ENCODE measurements around the gene TLR5. TPM values are rescaled to one million over a fixed set of nuclear protein-coding genes. Genes with fewer than 3 reads are reported as not detected.

TLR5 gene
- polyA plus RNA-seq, 3 donors: 35.5 to 58.0 (median 45.7) TPM

DNA sequence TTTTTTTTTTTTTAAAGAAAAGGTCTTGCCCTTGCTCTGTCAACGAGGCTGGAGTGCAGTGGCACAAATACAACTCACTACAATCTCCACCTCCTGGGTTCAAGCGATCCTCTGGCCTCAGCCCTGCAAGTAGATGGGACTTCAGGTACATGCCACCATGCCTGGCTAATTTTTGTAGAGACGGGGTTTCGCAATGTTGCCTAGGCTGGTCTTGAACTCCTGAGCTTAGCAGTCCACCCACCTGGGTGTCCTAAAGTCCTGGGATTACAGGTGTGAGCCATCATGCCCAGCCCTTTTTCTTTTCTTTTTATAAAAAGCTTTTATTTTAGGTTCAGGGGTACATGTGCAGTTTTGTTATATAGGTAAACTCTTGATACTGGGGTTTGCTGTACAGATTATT is 47.2 kb downstream of the TLR5 start:
- no peak overlapping the region for H3K9ac ChIP-seq (ENCODE audit: insufficient read depth, low read length, poor library complexity, severe bottlenecking)
- TF ChIP-seq, protein P1, sequence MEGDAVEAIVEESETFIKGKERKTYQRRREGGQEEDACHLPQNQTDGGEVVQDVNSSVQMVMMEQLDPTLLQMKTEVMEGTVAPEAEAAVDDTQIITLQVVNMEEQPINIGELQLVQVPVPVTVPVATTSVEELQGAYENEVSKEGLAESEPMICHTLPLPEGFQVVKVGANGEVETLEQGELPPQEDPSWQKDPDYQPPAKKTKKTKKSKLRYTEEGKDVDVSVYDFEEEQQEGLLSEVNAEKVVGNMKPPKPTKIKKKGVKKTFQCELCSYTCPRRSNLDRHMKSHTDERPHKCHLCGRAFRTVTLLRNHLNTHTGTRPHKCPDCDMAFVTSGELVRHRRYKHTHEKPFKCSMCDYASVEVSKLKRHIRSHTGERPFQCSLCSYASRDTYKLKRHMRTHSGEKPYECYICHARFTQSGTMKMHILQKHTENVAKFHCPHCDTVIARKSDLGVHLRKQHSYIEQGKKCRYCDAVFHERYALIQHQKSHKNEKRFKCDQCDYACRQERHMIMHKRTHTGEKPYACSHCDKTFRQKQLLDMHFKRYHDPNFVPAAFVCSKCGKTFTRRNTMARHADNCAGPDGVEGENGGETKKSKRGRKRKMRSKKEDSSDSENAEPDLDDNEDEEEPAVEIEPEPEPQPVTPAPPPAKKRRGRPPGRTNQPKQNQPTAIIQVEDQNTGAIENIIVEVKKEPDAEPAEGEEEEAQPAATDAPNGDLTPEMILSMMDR (IDR thresholded peaks at IDR 0.05): no peak

DNA sequence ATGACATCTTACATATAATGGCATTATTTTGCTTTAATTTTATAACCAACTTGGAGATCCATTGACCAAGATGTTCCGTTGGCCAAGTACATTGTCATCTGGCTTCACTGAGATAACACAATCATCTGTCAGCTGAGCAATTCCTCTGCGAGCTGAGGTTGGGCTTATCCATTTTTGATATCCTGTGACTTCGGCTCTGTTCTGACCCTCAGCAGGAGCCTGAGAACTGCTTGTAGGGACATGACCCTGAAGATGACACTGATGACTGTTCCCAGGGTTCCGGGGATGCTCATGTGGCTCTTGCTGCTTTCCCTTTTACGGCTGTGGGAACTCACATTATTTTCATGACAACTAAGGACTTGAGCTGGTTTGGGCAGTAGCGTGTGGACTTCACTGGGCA is 51.2 kb downstream of the TLR5 start:
- Histone ChIP-seq H3K9ac (ENCODE audit: insufficient read depth, low read length, poor library complexity, severe bottlenecking) (no peak overlapping the region), H2AFZ (ENCODE audit: insufficient read depth, low read depth, low read length, poor library complexity, severe bottlenecking) (no peak overlapping the region), H3K4me1 (ENCODE audit: control insufficient read depth in 1 of 2, insufficient read depth in 2 of 2, low read length in 2 of 2) (no peaks in the 10 kb centered on the region), H4K20me1 (ENCODE audit: insufficient read depth, low read length) (no peaks in the 10 kb centered on the region), H3K4me3 (replicated peaks in 1 of 3; ENCODE audit: low read depth in 2 of 3, low read length in 3 of 3) (no peak overlapping the region), H3K36me3 (replicated peaks in 1 of 2; ENCODE audit: control insufficient read depth in 1 of 2, insufficient read depth in 2 of 2, low read length in 2 of 2) (no peaks in the 10 kb centered on the region), H3K9me3 (replicated peaks in 1 of 2; ENCODE audit: control insufficient read depth in 1 of 2, insufficient read depth in 1 of 2, low read length in 2 of 2) (no peaks in the 10 kb centered on the region), H3K27ac (ENCODE audit: low read depth in 1 of 2, low read length in 2 of 2) (no peak overlapping the region), H3K27me3 (ENCODE audit: control insufficient read depth in 2 of 2, insufficient read depth in 2 of 2, low read length in 2 of 2) (no peaks in the 10 kb centered on the region), H3K79me2 (ENCODE audit: insufficient read depth, low read length) (no peaks in the 10 kb centered on the region), H3K4me2 (replicated peaks; ENCODE audit: extremely low read depth, low read length, poor library complexity, severe bottlenecking) (no peak overlapping the region)
- H3K36me3 Mint-ChIP-seq: no peaks in the 10 kb centered on the region
- H3K4me1 Mint-ChIP-seq: no peaks in the 10 kb centered on the region
- intact Hi-C loops (cut with micrococcal nuclease): no loop called here
- 87% methylated on average over 6 of the region's 6 CpGs for WGBS (ENCODE audit: insufficient coverage)
- no peak overlapping the region for H3K4me3 Mint-ChIP-seq
- no peak for DNase-seq
- H3K27ac Mint-ChIP-seq: no peak overlapping the region
- H3K27me3 Mint-ChIP-seq (ENCODE audit: low read depth in 3 of 3): peaks cover 2 to 5% (median 5%) of the 10 kb centered on the region in 3 donors
- no peaks in the 10 kb centered on the region for H3K9me3 Mint-ChIP-seq
- TF ChIP-seq, protein P1 (IDR thresholded peaks at IDR 0.05): no peak

More for the DNA sequence above, 47.2 kb downstream of the TLR5 start:
- Histone ChIP-seq H4K20me1 (ENCODE audit: insufficient read depth, low read length) (no peaks in the 10 kb centered on the region), H2AFZ (ENCODE audit: insufficient read depth, low read depth, low read length, poor library complexity, severe bottlenecking) (no peak overlapping the region), H3K27ac (ENCODE audit: low read depth in 1 of 2, low read length in 2 of 2) (no peak overlapping the region), H3K9me3 (replicated peaks in 1 of 2; ENCODE audit: control insufficient read depth in 1 of 2, insufficient read depth in 1 of 2, low read length in 2 of 2) (peaks cover 0 to 11% of the 10 kb centered on the region in 2 donors), H3K27me3 (ENCODE audit: control insufficient read depth in 2 of 2, insufficient read depth in 2 of 2, low read length in 2 of 2) (no peaks in the 10 kb centered on the region), H3K79me2 (ENCODE audit: insufficient read depth, low read length) (no peaks in the 10 kb centered on the region), H3K4me2 (replicated peaks; ENCODE audit: extremely low read depth, low read length, poor library complexity, severe bottlenecking) (no peak overlapping the region), H3K4me1 (ENCODE audit: control insufficient read depth in 1 of 2, insufficient read depth in 2 of 2, low read length in 2 of 2) (no peaks in the 10 kb centered on the region), H3K4me3 (replicated peaks in 1 of 3; ENCODE audit: low read depth in 2 of 3, low read length in 3 of 3) (no peak overlapping the region), H3K36me3 (replicated peaks in 1 of 2; ENCODE audit: control insufficient read depth in 1 of 2, insufficient read depth in 2 of 2, low read length in 2 of 2) (no peaks in the 10 kb centered on the region)
- 97% methylated on average over 3 of the region's 4 CpGs for WGBS (ENCODE audit: insufficient coverage)
- intact Hi-C loops (cut with micrococcal nuclease): no loop called here
- Mint-ChIP-seq H3K27me3 (ENCODE audit: low read depth in 3 of 3) (peaks cover 0 to 5% (median 0%) of the 10 kb centered on the region in 3 donors), H3K27ac (no peak overlapping the region), H3K9me3 (peaks cover 5 to 15% (median 14%) of the 10 kb centered on the region in 7 donors), H3K4me1 (no peaks in the 10 kb centered on the region), H3K36me3 (no peaks in the 10 kb centered on the region), H3K4me3 (no peak overlapping the region)
- DNase-seq: no peak

Data from CD14-positive monocyte (primary cell).